ENCODE measurements around the gene TMED3. TPM values are rescaled to one million over a fixed set of nuclear protein-coding genes. Genes with fewer than 3 reads are reported as not detected.

The TMED3 gene
- total and polyA plus RNA-seq, 9 donors = 34.0 to 55.8 (median 41.4) TPM

DNA sequence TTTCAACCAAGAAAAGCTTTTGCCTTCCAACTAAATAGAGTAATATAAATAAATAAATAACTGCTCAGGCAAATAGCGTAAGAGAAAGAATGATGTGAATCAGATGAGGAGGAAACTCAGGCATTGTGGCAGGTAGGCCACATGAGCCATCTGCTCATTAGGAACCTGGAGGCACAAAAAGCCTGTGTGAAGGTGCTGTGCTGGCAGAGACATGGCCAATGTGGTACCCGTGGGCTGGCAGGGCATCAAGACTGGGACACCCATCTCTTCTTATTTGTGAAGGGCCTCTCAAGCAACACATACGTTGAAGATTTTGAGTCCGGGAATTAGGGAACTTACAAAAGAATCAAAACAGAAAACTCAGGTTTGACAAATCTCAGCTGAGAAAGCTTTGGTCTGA lies 18.9 kb upstream of the TMED3 start:
- H3K27me3 ChIP-seq (ENCODE audit: control insufficient read depth, insufficient read depth, low read length) = peaks cover 4% of the 10 kb centered on the region
- WGBS (ENCODE audit: insufficient coverage) = 59% methylated on average over 4 of the region's 4 CpGs
- H3K4me3 ChIP-seq (ENCODE audit: low read length) = no peak overlapping the region
- H3K9me3 ChIP-seq (replicated peaks; ENCODE audit: control insufficient read depth, low read depth, low read length) = no peaks in the 10 kb centered on the region
- DNase-seq = no peak
- H3K4me1 ChIP-seq (ENCODE audit: control insufficient read depth, insufficient read depth, low read length) = no peaks in the 10 kb centered on the region
- no peaks in the 10 kb centered on the region for H3K36me3 ChIP-seq (ENCODE audit: control insufficient read depth, insufficient read depth, low read length)
- no peak overlapping the region for H3K27ac ChIP-seq (ENCODE audit: low read length)

DNA sequence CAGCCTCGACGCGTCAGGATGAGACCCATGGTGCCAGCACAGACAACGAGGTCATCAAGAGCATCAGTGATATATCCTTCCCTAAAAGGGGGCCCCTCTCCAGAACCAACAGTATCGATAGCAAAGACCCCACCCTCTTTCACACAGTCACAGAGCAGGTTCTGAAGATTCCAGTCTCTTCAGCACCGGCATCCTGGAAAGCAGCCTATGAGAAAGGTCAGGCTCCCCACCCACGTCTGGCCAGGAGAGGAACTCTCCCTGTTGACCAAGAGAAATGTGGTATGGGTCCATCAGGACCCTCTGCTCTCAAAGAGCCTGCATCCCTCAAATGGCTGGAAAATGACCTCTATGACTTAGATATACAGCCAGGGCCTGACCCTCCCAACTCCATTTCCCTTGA lies 16.8 kb upstream of the TMED3 start:
- Histone ChIP-seq H3K9me3 (replicated peaks; ENCODE audit: control insufficient read depth, low read depth, low read length) (no peaks in the 10 kb centered on the region), H3K36me3 (ENCODE audit: control insufficient read depth, insufficient read depth, low read length) (no peaks in the 10 kb centered on the region), H3K4me1 (ENCODE audit: control insufficient read depth, insufficient read depth, low read length) (no peaks in the 10 kb centered on the region), H3K27ac (ENCODE audit: low read length) (no peak overlapping the region), H3K27me3 (ENCODE audit: control insufficient read depth, insufficient read depth, low read length) (peaks cover 4% of the 10 kb centered on the region), H3K4me3 (ENCODE audit: low read length) (no peak overlapping the region)
- DNase-seq = no peak
- WGBS (ENCODE audit: insufficient coverage) = 79% methylated on average over 7 of the region's 7 CpGs

DNA sequence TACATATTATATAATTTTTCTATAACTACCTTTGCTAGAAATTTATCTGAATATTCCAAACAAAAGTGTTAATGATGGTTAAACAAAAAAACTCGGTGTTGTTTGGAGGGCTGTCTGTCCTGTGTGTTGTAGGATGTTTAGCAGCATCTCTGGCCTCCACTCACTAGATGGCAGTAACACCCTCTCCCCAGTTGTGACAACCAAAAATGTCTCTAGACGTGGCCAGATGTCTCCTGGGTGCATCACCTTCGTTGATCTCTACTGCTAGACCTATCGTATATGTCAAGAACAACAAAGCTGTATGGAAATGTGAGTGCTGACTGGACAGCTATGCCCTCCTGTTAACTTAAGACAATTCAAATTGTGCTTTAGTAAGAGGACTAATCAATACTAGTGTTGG lies 14.3 kb upstream of the TMED3 start:
- no peak for DNase-seq
- no peak overlapping the region for H3K27ac ChIP-seq (ENCODE audit: low read length)
- peaks cover 4% of the 10 kb centered on the region for H3K27me3 ChIP-seq (ENCODE audit: control insufficient read depth, insufficient read depth, low read length)
- no peaks in the 10 kb centered on the region for H3K9me3 ChIP-seq (replicated peaks; ENCODE audit: control insufficient read depth, low read depth, low read length)
- H3K4me3 ChIP-seq (ENCODE audit: low read length) = no peak overlapping the region
- WGBS (ENCODE audit: insufficient coverage) = no CpG with 5 or more reads among the region's 4 CpGs
- no peaks in the 10 kb centered on the region for H3K36me3 ChIP-seq (ENCODE audit: control insufficient read depth, insufficient read depth, low read length)
- no peaks in the 10 kb centered on the region for H3K4me1 ChIP-seq (ENCODE audit: control insufficient read depth, insufficient read depth, low read length)

DNA sequence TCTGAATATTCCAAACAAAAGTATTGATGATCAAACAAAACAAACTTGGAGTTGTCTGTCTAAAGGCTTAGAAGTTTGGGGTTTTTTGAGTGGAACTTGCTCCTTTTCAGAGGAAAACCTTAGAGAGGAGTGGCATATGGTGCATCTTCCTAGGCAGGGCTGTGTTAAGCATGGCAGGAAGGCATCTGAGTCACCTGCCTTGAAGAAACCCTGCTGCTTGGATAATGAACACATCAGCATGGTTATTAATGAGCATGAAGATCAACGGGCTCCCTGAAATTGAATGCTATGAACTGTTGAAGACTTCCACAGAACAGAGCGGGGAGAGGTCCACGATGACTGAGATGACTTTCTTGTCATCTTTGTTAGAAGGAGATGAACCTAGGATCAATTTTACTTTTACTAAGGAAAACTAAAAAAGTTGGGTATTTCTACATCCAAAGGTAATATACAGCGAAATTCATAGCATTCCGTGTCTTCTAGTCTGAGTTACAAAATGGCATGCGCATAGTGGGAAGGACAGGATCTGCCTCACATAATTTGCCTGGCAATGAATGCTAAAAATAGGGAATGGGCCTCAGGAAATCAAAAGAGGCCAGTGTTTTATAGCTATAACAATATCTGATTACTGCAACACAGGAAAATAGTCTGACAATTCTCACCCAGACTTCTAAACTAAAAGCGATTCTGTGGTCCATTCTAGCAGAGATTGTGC lies 11.6 kb upstream of the TMED3 start:
- 100% methylated on average over 1 of the region's 7 CpGs for WGBS (ENCODE audit: insufficient coverage)
- Histone ChIP-seq H3K27me3 (ENCODE audit: control insufficient read depth, insufficient read depth, low read length) (peaks cover under 1% of the 10 kb centered on the region), H3K4me3 (ENCODE audit: low read length) (no peak overlapping the region), H3K9me3 (replicated peaks; ENCODE audit: control insufficient read depth, low read depth, low read length) (no peaks in the 10 kb centered on the region), H3K4me1 (ENCODE audit: control insufficient read depth, insufficient read depth, low read length) (no peaks in the 10 kb centered on the region), H3K27ac (ENCODE audit: low read length) (no peak overlapping the region), H3K36me3 (ENCODE audit: control insufficient read depth, insufficient read depth, low read length) (no peaks in the 10 kb centered on the region)
- DNase-seq = no peak

- Histone ChIP-seq H3K27me3 (ENCODE audit: control insufficient read depth, insufficient read depth, low read length) (no peaks in the 10 kb centered on the region), H3K4me1 (ENCODE audit: control insufficient read depth, insufficient read depth, low read length) (no peaks in the 10 kb centered on the region), H3K9me3 (replicated peaks; ENCODE audit: control insufficient read depth, low read depth, low read length) (no peaks in the 10 kb centered on the region), H3K27ac (ENCODE audit: low read length) (no peak overlapping the region), H3K36me3 (ENCODE audit: control insufficient read depth, insufficient read depth, low read length) (no peaks in the 10 kb centered on the region), H3K4me3 (ENCODE audit: low read length) (no peak overlapping the region)
- WGBS (ENCODE audit: insufficient coverage) = no CpG with 5 or more reads among the region's 1 CpG
- DNase-seq = no peak
Observed at GRCh38 chr15:79299841-79300235, 11.1 kb upstream of the TMED3 start.

- Histone ChIP-seq H3K9me3 (replicated peaks; ENCODE audit: control insufficient read depth, low read depth, low read length) (no peaks in the 10 kb centered on the region), H3K4me1 (ENCODE audit: control insufficient read depth, insufficient read depth, low read length) (peaks cover 15% of the 10 kb centered on the region), H3K27ac (ENCODE audit: low read length) (no peak overlapping the region), H3K27me3 (ENCODE audit: control insufficient read depth, insufficient read depth, low read length) (peaks cover 13% of the 10 kb centered on the region), H3K4me3 (ENCODE audit: low read length) (no peak overlapping the region), H3K36me3 (ENCODE audit: control insufficient read depth, insufficient read depth, low read length) (no peaks in the 10 kb centered on the region)
- WGBS (ENCODE audit: insufficient coverage) = 80% methylated on average over 1 of the region's 4 CpGs
- DNase-seq = no peak
Observed at GRCh38 chr15:79307251-79307650, 3.7 kb upstream of the TMED3 start.

- no peaks in the 10 kb centered on the region for H3K9me3 ChIP-seq (replicated peaks; ENCODE audit: control insufficient read depth, low read depth, low read length)
- no peak for DNase-seq
- peaks cover 2% of the 10 kb centered on the region for H3K36me3 ChIP-seq (ENCODE audit: control insufficient read depth, insufficient read depth, low read length)
- WGBS (ENCODE audit: insufficient coverage) = no CpG with 5 or more reads among the region's 2 CpGs
- peaks cover 17% of the 10 kb centered on the region for H3K4me1 ChIP-seq (ENCODE audit: control insufficient read depth, insufficient read depth, low read length)
- no peak overlapping the region for H3K27ac ChIP-seq (ENCODE audit: low read length)
- no peak overlapping the region for H3K4me3 ChIP-seq (ENCODE audit: low read length)
- H3K27me3 ChIP-seq (ENCODE audit: control insufficient read depth, insufficient read depth, low read length) = peaks cover 13% of the 10 kb centered on the region
Observed at GRCh38 chr15:79308874-79309273, 2.0 kb upstream of the TMED3 start.

DNA sequence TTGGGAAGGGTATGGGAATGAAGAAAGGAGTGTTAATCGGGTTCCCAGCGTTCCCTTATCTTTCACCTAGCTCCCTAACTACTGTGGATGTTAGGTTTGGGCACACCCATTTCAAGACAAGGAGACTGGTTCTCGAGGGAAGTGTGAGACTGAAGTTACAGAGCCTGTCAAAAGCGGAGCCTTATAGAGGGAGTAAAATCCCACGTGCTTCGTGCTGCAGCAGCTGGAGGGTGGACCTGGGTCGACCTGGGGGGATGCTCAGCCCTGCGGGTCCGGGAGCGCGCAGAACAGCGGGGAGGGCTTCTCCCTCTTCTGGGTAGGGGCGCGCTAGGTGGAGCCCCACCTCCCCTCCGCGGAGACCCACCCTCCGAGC lies 314 bp upstream of the TMED3 start:
- WGBS (ENCODE audit: insufficient coverage) = no CpG with 5 or more reads among the region's 17 CpGs
- DNase-seq = no peak
- H3K4me3 ChIP-seq (ENCODE audit: low read length) = peak overlapping the region; percentile 23
- H3K27me3 ChIP-seq (ENCODE audit: control insufficient read depth, insufficient read depth, low read length) = peaks cover 11% of the 10 kb centered on the region
- no peak overlapping the region for H3K27ac ChIP-seq (ENCODE audit: low read length)
- H3K9me3 ChIP-seq (replicated peaks; ENCODE audit: control insufficient read depth, low read depth, low read length) = no peaks in the 10 kb centered on the region
- H3K4me1 ChIP-seq (ENCODE audit: control insufficient read depth, insufficient read depth, low read length) = peaks cover 17% of the 10 kb centered on the region
- peaks cover 11% of the 10 kb centered on the region for H3K36me3 ChIP-seq (ENCODE audit: control insufficient read depth, insufficient read depth, low read length)

- Histone ChIP-seq H3K27ac (ENCODE audit: low read length) (no peak overlapping the region), H3K4me3 (ENCODE audit: low read length) (peak overlapping the region; percentile 70), H3K27me3 (ENCODE audit: control insufficient read depth, insufficient read depth, low read length) (peaks cover 11% of the 10 kb centered on the region), H3K4me1 (ENCODE audit: control insufficient read depth, insufficient read depth, low read length) (peaks cover 17% of the 10 kb centered on the region), H3K36me3 (ENCODE audit: control insufficient read depth, insufficient read depth, low read length) (peaks cover 24% of the 10 kb centered on the region), H3K9me3 (replicated peaks; ENCODE audit: control insufficient read depth, low read depth, low read length) (no peaks in the 10 kb centered on the region)
- WGBS (ENCODE audit: insufficient coverage) = 61% methylated on average over 8 of the region's 8 CpGs
- DNase-seq = peak; percentile 6
Observed at GRCh38 chr15:79311901-79312553, 1.1 kb downstream of the TMED3 start.

- no peak overlapping the region for H3K27ac ChIP-seq (ENCODE audit: low read length)
- peaks cover 9% of the 10 kb centered on the region for H3K27me3 ChIP-seq (ENCODE audit: control insufficient read depth, insufficient read depth, low read length)
- peaks cover 17% of the 10 kb centered on the region for H3K4me1 ChIP-seq (ENCODE audit: control insufficient read depth, insufficient read depth, low read length)
- WGBS (ENCODE audit: insufficient coverage) = no CpG with 5 or more reads among the region's 1 CpG
- H3K9me3 ChIP-seq (replicated peaks; ENCODE audit: control insufficient read depth, low read depth, low read length) = no peaks in the 10 kb centered on the region
- H3K36me3 ChIP-seq (ENCODE audit: control insufficient read depth, insufficient read depth, low read length) = peaks cover 38% of the 10 kb centered on the region
- DNase-seq = no peak
- H3K4me3 ChIP-seq (ENCODE audit: low read length) = no peak overlapping the region
Observed at GRCh38 chr15:79314186-79314585, 3.3 kb downstream of the TMED3 start.

Measured in muscle of leg (tissue), 11 donors.